ENCODE measurements around the gene MTCL3.

Gene MTCL3

DNA sequence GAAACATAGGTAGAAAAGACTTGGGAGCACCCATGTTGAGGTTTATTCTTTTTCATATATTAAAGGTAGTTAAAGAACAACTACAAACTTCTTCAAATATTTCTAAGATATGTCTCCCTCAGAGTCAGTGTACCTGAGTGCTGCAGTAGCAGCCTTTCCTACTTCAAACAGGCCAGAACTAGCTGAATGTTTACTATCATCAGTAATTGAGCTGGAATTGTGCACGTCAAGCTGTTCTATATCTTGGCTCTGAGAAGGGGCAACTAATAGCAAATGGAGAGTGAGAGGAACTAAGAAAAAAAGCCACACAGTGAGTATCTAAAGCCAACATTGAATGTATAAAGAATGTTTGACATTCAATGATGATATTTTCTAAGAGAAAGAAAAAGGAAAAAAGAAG, 21.7 kb downstream of the MTCL3 start:
- no peak overlapping the region for H3K4me3 ChIP-seq (ENCODE audit: insufficient read length, low read depth)
- H3K4me1 ChIP-seq (ENCODE audit: insufficient read depth, insufficient read length): no peaks in the 10 kb centered on the region
- TF ChIP-seq YY1 (IDR thresholded peaks at IDR 0.05; ENCODE audit: insufficient read depth, insufficient read length) (no peak), ZNF274 (IDR thresholded peaks at IDR 0.05; ENCODE audit: low read depth, low read length) (no peak), SUZ12 (IDR thresholded peaks at IDR 0.05; ENCODE audit: extremely low read depth, insufficient read depth, insufficient read length) (no peak)
- H3K36me3 ChIP-seq (ENCODE audit: insufficient read depth, insufficient read length, low read length): no peaks in the 10 kb centered on the region
- H3K27me3 ChIP-seq (ENCODE audit: insufficient read depth, insufficient read length): no peaks in the 10 kb centered on the region
- no peak overlapping the region for H3K9ac ChIP-seq (ENCODE audit: insufficient read length, low read depth)
- no peaks in the 10 kb centered on the region for H3K9me3 ChIP-seq (ENCODE audit: insufficient read depth, low read length)
- no peak for DNase-seq (ENCODE audit: low read depth, low spot score)

- Histone ChIP-seq H3K27me3 (ENCODE audit: insufficient read depth, insufficient read length) (no peaks in the 10 kb centered on the region), H3K9ac (ENCODE audit: insufficient read length, low read depth) (no peak overlapping the region), H3K4me1 (ENCODE audit: insufficient read depth, insufficient read length) (no peaks in the 10 kb centered on the region), H3K9me3 (ENCODE audit: insufficient read depth, low read length) (no peaks in the 10 kb centered on the region), H3K4me3 (ENCODE audit: insufficient read length, low read depth) (no peak overlapping the region), H3K36me3 (ENCODE audit: insufficient read depth, insufficient read length, low read length) (no peaks in the 10 kb centered on the region)
- DNase-seq (ENCODE audit: low read depth, low spot score): no peak
- TF ChIP-seq YY1 (IDR thresholded peaks at IDR 0.05; ENCODE audit: insufficient read depth, insufficient read length): no peak
- TF ChIP-seq SUZ12 (IDR thresholded peaks at IDR 0.05; ENCODE audit: extremely low read depth, insufficient read depth, insufficient read length): no peak
- TF ChIP-seq ZNF274 (IDR thresholded peaks at IDR 0.05; ENCODE audit: low read depth, low read length): no peak
These were observed 22.7 kb downstream of the MTCL3 start for GRCh38 chr6:127496471-127496870.

DNA sequence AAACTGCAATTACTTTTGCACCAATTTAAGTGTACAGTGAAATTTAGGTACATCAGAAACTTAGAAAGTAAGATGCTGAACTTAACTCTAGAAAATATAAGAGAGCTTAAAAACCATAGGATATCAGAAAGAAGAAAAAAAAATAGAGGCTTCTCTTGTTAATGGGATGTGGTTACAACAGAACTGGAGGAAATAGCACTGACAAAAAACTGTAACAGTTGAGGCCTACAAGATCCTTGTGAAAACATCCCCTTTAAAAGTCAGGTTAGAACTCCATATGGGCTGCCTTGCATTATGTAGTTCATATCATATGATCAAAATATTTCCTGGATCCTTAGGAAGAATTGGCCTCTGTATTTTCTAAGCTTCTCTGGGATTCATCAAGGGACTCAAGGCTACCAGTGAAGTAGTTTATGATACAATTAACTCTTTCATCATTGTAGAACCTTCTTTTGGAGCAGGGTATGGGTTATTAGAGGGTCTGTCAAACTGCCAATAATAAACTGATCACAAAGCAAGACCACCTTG, 24.8 kb downstream of the MTCL3 start:
- DNase-seq (ENCODE audit: low read depth, low spot score): no peak
- H3K4me1 ChIP-seq (ENCODE audit: insufficient read depth, insufficient read length): no peaks in the 10 kb centered on the region
- no peaks in the 10 kb centered on the region for H3K9me3 ChIP-seq (ENCODE audit: insufficient read depth, low read length)
- TF ChIP-seq SUZ12 (IDR thresholded peaks at IDR 0.05; ENCODE audit: extremely low read depth, insufficient read depth, insufficient read length) (no peak), ZNF274 (IDR thresholded peaks at IDR 0.05; ENCODE audit: low read depth, low read length) (no peak), YY1 (IDR thresholded peaks at IDR 0.05; ENCODE audit: insufficient read depth, insufficient read length) (no peak)
- no peak overlapping the region for H3K9ac ChIP-seq (ENCODE audit: insufficient read length, low read depth)
- no peak overlapping the region for H3K4me3 ChIP-seq (ENCODE audit: insufficient read length, low read depth)
- no peaks in the 10 kb centered on the region for H3K36me3 ChIP-seq (ENCODE audit: insufficient read depth, insufficient read length, low read length)
- H3K27me3 ChIP-seq (ENCODE audit: insufficient read depth, insufficient read length): no peaks in the 10 kb centered on the region

GRCh38 chr6:127489248-127489647, 29.9 kb downstream of the MTCL3 start:
- Histone ChIP-seq H3K9me3 (ENCODE audit: insufficient read depth, low read length) (no peaks in the 10 kb centered on the region), H3K9ac (ENCODE audit: insufficient read length, low read depth) (no peak overlapping the region), H3K4me1 (ENCODE audit: insufficient read depth, insufficient read length) (no peaks in the 10 kb centered on the region), H3K4me3 (ENCODE audit: insufficient read length, low read depth) (no peak overlapping the region), H3K36me3 (ENCODE audit: insufficient read depth, insufficient read length, low read length) (no peaks in the 10 kb centered on the region), H3K27me3 (ENCODE audit: insufficient read depth, insufficient read length) (no peaks in the 10 kb centered on the region)
- DNase-seq (ENCODE audit: low read depth, low spot score): no peak
- TF ChIP-seq YY1 (IDR thresholded peaks at IDR 0.05; ENCODE audit: insufficient read depth, insufficient read length) (no peak), SUZ12 (IDR thresholded peaks at IDR 0.05; ENCODE audit: extremely low read depth, insufficient read depth, insufficient read length) (no peak), ZNF274 (IDR thresholded peaks at IDR 0.05; ENCODE audit: low read depth, low read length) (no peak)

GRCh38 chr6:127486934-127487333, 32.2 kb downstream of the MTCL3 start:
- Histone ChIP-seq H3K36me3 (ENCODE audit: insufficient read depth, insufficient read length, low read length) (no peaks in the 10 kb centered on the region), H3K4me1 (ENCODE audit: insufficient read depth, insufficient read length) (no peaks in the 10 kb centered on the region), H3K27me3 (ENCODE audit: insufficient read depth, insufficient read length) (no peaks in the 10 kb centered on the region), H3K9me3 (ENCODE audit: insufficient read depth, low read length) (no peaks in the 10 kb centered on the region), H3K9ac (ENCODE audit: insufficient read length, low read depth) (no peak overlapping the region), H3K4me3 (ENCODE audit: insufficient read length, low read depth) (no peak overlapping the region)
- TF ChIP-seq YY1 (IDR thresholded peaks at IDR 0.05; ENCODE audit: insufficient read depth, insufficient read length): no peak
- TF ChIP-seq SUZ12 (IDR thresholded peaks at IDR 0.05; ENCODE audit: extremely low read depth, insufficient read depth, insufficient read length): no peak
- no peak for TF ChIP-seq ZNF274 (IDR thresholded peaks at IDR 0.05; ENCODE audit: low read depth, low read length)
- DNase-seq (ENCODE audit: low read depth, low spot score): no peak

- TF ChIP-seq ZNF274 (IDR thresholded peaks at IDR 0.05; ENCODE audit: low read depth, low read length): no peak
- no peak for TF ChIP-seq SUZ12 (IDR thresholded peaks at IDR 0.05; ENCODE audit: extremely low read depth, insufficient read depth, insufficient read length)
- no peak for TF ChIP-seq YY1 (IDR thresholded peaks at IDR 0.05; ENCODE audit: insufficient read depth, insufficient read length)
- H3K9me3 ChIP-seq (ENCODE audit: insufficient read depth, low read length): no peaks in the 10 kb centered on the region
- H3K9ac ChIP-seq (ENCODE audit: insufficient read length, low read depth): no peak overlapping the region
- no peaks in the 10 kb centered on the region for H3K36me3 ChIP-seq (ENCODE audit: insufficient read depth, insufficient read length, low read length)
- no peaks in the 10 kb centered on the region for H3K27me3 ChIP-seq (ENCODE audit: insufficient read depth, insufficient read length)
- no peaks in the 10 kb centered on the region for H3K4me1 ChIP-seq (ENCODE audit: insufficient read depth, insufficient read length)
- H3K4me3 ChIP-seq (ENCODE audit: insufficient read length, low read depth): no peak overlapping the region
- no peak for DNase-seq (ENCODE audit: low read depth, low spot score)
These were observed 34.8 kb downstream of the MTCL3 start for GRCh38 chr6:127484212-127484863.

DNA sequence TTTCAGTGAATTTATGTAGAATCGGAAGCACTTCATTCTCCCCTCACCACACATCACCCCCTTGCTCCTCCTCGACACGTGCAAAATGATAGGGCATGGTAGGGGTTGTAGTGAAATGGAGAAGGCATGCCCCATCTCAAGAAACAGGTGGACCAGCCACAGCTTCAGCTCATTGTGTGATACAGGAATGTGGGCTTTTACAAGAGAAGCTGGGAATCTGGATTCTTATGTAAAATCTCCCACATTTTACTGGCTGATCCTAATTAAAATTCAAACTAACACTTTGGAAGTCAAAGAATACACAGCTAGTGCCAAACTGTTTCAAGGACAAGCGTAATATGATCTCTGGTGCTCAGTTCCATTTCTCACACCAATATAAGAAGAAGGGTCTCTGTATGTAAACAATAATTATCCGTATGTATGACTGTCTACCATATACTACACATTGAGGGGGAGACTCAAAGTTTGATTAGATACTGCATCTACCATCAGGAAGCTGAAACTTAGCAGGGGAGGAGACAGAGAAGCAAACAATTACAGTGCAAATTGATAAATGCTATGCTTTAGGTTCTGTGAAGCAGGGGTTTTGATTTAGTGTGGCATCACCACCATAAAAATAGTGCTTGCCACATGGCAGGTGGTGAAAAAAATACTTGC, 35.6 kb downstream of the MTCL3 start:
- H3K4me3 ChIP-seq (ENCODE audit: insufficient read length, low read depth): no peak overlapping the region
- no peaks in the 10 kb centered on the region for H3K4me1 ChIP-seq (ENCODE audit: insufficient read depth, insufficient read length)
- no peak overlapping the region for H3K9ac ChIP-seq (ENCODE audit: insufficient read length, low read depth)
- H3K9me3 ChIP-seq (ENCODE audit: insufficient read depth, low read length): no peaks in the 10 kb centered on the region
- TF ChIP-seq YY1 (IDR thresholded peaks at IDR 0.05; ENCODE audit: insufficient read depth, insufficient read length): no peak
- peak; percentile 68 for DNase-seq (ENCODE audit: low read depth, low spot score)
- H3K36me3 ChIP-seq (ENCODE audit: insufficient read depth, insufficient read length, low read length): no peaks in the 10 kb centered on the region
- no peaks in the 10 kb centered on the region for H3K27me3 ChIP-seq (ENCODE audit: insufficient read depth, insufficient read length)

Measured in NT2/D1 (cell line).